Measurements from ENCODE around the gene COL16A1. TPM values are rescaled to one million over a fixed set of nuclear protein-coding genes. Genes with fewer than 3 reads are reported as not detected.
A peak's percentile ranks its signal among the peaks of the same experiment; 100 is the strongest.

The COL16A1 gene
- polyA plus RNA-seq, 1 experiment: 35.4 TPM

GRCh38 chr1:31627930-31628559 is 75.8 kb downstream of the COL16A1 start:
- CTCF ChIA-PET: interaction anchor here (5.6 kb wide), 1 partner anchor 10 kb away, joined by 29 read pairs; no protein-coding TSS in a partner anchor
- no peak for DNase-seq (ENCODE audit: low read depth, low spot score)
- Histone ChIP-seq H3K9me3 (ENCODE audit: control insufficient read depth, insufficient read depth, low read length) (no peaks in the 10 kb centered on the region), H3K4me3 (ENCODE audit: low read depth, low read length) (no peak overlapping the region), H3K27me3 (ENCODE audit: control insufficient read depth, insufficient read depth, low read length) (no peaks in the 10 kb centered on the region), H3K27ac (ENCODE audit: low read depth, low read length) (no peak overlapping the region)
- no peak for TF ChIP-seq CTCF (IDR thresholded peaks at IDR 0.05; ENCODE audit: low read depth, low read length)
- POLR2A ChIA-PET: no interaction called here

- Histone ChIP-seq H3K27me3 (ENCODE audit: control insufficient read depth, insufficient read depth, low read length) (no peaks in the 10 kb centered on the region), H3K9me3 (ENCODE audit: control insufficient read depth, insufficient read depth, low read length) (no peaks in the 10 kb centered on the region), H3K4me3 (ENCODE audit: low read depth, low read length) (no peak overlapping the region), H3K27ac (ENCODE audit: low read depth, low read length) (peak overlapping the region; percentile 11)
- no peak for TF ChIP-seq CTCF (IDR thresholded peaks at IDR 0.05; ENCODE audit: low read depth, low read length)
- ChIA-PET POLR2A (no interaction called here), CTCF (interaction anchor here (5.6 kb wide), 1 partner anchor 9 kb away, joined by 29 read pairs; no protein-coding TSS in a partner anchor)
- no peak for DNase-seq (ENCODE audit: low read depth, low spot score)
Observed at GRCh38 chr1:31627301-31627929, 76.4 kb downstream of the COL16A1 start.

GRCh38 chr1:31626223-31627207 is 77.3 kb downstream of the COL16A1 start:
- Histone ChIP-seq H3K27ac (ENCODE audit: low read depth, low read length) (peak overlapping the region; percentile 21), H3K4me3 (ENCODE audit: low read depth, low read length) (no peak overlapping the region), H3K9me3 (ENCODE audit: control insufficient read depth, insufficient read depth, low read length) (no peaks in the 10 kb centered on the region), H3K27me3 (ENCODE audit: control insufficient read depth, insufficient read depth, low read length) (no peaks in the 10 kb centered on the region)
- POLR2A ChIA-PET: no interaction called here
- CTCF ChIA-PET: interaction anchor here (1.3 to 5.6 kb wide), 2 partner anchors 8 to 90 kb away, joined by 4 to 29 read pairs; no protein-coding TSS in a partner anchor
- no peak for DNase-seq (ENCODE audit: low read depth, low spot score)
- TF ChIP-seq CTCF (IDR thresholded peaks at IDR 0.05; ENCODE audit: low read depth, low read length): no peak

GRCh38 chr1:31625561-31626222 is 78.1 kb downstream of the COL16A1 start:
- no peak for DNase-seq (ENCODE audit: low read depth, low spot score)
- no peaks in the 10 kb centered on the region for H3K27me3 ChIP-seq (ENCODE audit: control insufficient read depth, insufficient read depth, low read length)
- no peak for TF ChIP-seq CTCF (IDR thresholded peaks at IDR 0.05; ENCODE audit: low read depth, low read length)
- no peak overlapping the region for H3K4me3 ChIP-seq (ENCODE audit: low read depth, low read length)
- no peaks in the 10 kb centered on the region for H3K9me3 ChIP-seq (ENCODE audit: control insufficient read depth, insufficient read depth, low read length)
- POLR2A ChIA-PET: interaction anchor here (0.5 kb wide), 1 partner anchor 276 kb away, joined by 3 read pairs; no protein-coding TSS in a partner anchor
- peak overlapping the region; percentile 3 for H3K27ac ChIP-seq (ENCODE audit: low read depth, low read length)
- CTCF ChIA-PET: interaction anchor here (1.1 to 1.4 kb wide), 3 partner anchors 62 to 91 kb away, joined by 3 to 4 read pairs (median 3); no protein-coding TSS in a partner anchor
